Dermis blood vessel endothelial cell (primary cell): ENCODE results near the gene PELI1. TPM values are rescaled to one million over a fixed set of nuclear protein-coding genes. Genes with fewer than 3 reads are reported as not detected.
"Not testable (repeated sequence)": the region's sequence is repeated elsewhere in the genome, so short reads cannot be mapped to it uniquely, and the experiment has no call there.

ENCODE experiments used
- DNase-seq: peaks from one replicate; pipeline ENCODE4 v3.0.0; 2010
- total RNA-seq: library from RNA; depleted of rRNA; stranded (reverse); fragments of >200 nt; gene quantifications from 2 replicates; pipeline ENCODE4 v1.2.3, GENCODE V29; 2014

PELI1 gene
- total RNA-seq, 1 donor from 2014 or later = 48.8 TPM

DNA sequence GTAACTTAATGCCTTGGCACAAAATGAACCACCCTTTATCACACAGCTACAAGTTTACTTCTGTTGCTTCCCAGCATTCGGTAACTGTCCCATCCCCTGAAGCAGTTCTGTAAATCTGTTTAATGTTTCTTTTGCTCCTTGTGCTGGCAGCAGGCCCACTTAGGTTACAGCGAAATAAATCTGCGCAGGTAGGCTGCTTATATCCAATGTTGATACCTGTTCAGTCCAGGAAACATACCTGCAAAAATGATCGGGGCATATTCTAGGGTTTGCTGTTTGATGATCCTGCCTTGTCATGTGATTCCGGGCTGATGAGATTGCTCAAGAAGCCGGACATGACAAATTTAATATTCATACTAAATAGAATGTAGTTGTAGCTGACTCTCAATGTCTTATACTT lies 23.3 kb downstream of the PELI1 start:
- DNase-seq = no peak

DNA sequence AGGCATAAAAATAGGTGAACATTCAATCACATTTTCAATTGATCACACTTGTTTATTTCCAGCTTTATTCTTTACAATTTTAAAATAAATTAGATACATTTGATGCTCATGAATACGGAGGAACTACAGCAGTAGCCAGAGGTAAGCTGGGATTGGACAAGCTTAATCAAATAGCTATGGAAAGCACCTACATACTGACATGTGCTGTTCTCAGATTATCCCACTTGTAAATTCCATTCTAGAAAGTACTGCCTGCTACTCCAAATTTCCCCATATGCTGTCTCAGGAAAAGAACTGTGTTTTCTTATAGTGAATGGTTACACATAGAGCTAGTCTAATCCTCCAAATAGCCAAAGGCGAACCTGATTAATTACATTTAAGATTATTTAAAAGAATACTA lies 24.2 kb downstream of the PELI1 start:
- DNase-seq = no peak

DNA sequence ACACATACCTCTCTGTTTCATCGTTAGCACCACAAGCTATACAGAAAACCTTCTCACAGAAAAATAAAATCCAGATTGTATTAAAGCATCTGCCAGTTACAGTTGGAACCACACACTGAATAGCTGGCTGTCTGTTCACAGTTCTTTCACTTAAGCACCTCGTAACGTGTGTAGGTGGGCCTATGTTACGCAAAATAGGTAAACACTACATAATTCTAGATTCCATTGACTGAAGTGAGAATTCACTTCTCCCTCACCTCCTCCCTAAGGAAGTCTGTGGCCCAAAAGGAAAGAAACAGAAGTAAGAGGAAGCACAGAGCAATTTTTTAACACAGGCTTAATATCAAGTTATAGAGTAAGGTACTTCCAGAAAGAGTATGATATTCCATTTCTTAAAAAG lies 24.9 kb downstream of the PELI1 start:
- DNase-seq = no peak

DNA sequence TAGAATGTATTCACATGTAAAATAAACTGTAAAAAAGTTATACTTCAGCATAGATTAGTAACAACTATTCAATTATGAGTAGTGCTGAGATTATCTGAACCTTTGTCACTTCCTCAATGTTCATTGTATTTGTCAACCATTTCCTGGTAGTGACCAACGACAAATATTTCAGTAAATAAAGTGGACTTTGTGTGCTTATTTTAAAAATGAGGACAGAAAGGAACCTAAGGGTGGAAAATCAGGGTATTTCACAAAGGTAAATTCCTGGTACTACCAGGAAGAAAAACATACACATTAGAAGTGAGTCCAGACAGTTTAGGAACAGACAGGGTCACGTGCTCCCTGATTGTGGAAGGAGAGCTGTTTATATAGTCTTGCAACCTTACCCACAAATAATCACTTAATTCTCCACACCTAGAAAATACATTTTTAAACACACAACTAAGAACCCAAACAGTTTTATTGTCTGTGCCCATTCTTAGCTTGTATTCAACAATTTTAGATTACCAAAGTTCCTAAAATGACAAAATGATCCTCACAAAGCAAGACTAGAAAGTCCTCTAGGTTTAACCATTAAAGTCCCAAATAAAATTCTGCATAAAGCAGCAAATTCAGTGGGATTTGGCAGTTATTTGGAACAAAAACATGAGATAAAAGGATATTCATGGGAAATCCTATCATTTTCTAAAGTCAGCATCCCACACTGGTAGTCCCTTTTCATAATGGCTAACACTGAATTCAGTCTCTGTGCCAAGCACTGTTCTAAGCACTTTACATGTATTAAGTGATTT lies 28.2 kb downstream of the PELI1 start:
- peak; percentile 48 for DNase-seq

DNA sequence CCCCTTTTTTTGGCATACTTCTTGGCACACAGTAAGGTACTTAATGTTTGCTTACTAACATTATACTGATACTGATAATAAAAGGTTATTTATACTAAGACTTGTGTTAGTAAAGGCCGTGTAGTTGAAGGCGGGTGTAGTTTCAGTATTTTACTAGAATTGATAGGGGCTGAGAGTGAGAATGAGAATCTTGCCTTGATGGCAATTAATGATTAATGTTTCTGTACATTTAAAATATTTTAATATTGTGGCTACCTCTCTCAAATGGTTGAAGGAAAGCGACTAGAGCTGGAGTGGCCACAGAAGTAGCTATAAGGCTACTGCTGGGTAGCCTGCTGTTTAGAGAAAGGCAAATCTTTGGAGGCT lies 29.3 kb downstream of the PELI1 start:
- no peak for DNase-seq

DNA sequence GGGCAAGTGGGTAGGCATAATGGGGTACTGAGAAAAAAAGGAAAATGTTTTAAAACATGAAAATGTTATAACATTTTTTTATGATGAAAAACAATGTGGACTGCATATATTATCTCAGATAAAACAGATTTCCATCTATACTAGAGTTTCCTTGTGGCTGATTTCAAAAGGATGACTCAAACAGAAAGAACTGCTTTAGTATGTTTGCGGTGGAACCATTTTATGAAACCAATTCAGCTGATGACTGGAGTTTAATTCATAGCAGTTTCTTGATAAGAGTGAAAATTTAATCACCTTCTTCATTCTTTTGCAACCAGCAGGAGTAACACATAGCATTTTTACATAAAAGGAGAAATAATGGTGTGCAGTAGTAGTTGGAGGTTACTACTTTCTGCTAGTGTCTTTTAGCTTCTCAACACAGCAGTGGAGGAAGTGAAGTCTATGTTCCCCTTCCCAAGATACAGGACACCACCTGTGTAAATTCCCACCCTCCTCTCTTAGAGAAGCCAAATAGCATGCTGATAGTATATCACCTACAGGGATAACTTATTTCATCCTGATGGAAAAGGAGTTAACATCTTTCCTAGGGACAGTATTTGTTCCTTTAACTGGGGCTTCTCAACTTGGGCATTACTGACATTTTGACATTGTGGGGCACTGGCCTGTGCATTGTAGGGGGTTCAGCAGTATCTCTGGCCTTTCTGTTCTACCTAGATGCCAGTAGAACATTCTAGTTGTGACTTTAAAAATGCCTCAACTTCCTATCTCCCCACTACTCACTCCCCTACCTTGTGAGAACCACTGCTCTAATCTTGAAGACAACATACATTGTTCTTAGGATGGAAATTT lies 29.9 kb downstream of the PELI1 start:
- DNase-seq = peak; percentile 52

DNA sequence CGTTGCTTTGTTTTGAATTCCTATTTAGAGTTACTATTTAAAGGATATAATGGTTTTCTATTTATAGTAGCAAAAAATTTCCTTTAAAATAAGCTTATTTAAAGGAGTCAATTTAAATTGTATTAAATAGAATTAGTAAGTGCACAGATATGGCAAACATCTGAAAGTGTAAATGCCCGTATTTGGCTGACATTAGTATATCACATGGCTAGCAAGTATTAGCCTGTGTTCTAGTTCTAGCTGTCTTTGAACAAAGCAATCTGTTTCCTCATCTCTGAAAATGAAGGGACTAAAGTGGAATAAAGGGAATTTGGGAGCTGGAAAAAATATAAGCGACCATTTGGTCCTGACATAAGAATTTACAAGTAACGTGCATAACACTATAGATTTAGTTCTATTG lies 32.2 kb downstream of the PELI1 start:
- DNase-seq = no peak

DNA sequence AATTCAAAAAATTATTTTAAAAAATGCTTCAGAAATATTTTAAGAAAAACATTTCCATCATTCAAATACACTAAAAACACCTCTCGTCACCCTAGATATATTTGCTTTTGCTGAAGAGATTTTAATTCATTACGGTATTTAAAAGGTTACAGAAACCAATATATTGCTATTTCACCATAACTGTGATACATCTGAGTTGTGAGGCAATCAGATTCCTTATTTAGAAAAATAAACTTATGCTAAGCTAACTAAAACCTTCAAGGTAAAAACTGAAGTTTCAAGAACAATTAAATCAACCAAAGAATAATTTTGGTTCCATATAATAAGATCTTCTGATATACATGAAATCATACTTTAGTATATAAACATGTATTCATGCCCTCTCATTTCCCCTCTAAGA lies 32.8 kb downstream of the PELI1 start:
- no peak for DNase-seq

DNA sequence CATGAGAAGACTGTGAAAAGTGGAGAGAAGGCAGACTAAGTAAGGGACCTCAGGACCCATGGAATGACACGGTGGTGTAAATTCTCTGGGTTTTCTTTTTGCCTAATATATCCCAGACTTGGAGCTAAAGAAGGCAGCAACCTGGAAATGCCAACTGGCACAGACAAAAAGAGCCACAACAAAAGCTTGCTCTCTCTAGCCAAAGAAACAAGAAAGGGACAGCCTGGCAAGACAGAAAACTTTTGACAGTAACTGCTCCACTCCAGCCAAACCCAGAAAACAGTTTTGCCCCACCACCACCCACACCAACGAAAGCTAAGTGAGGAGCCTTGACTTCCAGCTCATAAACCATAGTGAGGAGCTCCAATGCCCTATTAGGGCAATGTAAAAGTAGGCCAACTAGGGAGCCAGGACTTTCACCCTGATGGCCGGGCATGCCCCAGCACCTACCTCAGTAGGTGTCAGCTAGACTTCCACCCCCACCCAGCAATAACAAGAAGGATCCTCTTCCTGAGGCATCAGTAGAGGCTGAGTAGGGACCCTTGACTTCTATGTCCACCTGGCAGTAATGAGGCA lies 35.5 kb downstream of the PELI1 start:
- no peak for DNase-seq

DNA sequence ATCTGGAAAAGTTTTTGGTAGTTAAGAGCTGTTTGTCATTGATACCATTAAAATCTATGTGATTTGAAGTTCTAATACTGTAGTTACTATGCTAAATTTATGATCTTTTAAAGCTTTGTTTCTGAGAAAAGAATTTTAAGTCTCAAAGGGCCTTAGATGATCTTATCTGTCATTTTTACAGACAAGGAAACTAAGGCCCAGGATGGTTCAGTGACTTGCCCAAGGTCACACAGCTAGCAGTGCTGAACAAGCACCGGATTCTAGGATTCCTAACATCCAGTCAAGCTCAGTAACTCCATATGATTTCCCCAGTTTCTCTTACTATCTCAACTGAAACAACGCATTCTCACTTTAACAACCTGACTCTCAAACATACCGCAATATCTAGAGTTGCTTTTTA lies 37.7 kb downstream of the PELI1 start:
- DNase-seq = no peak

DNA sequence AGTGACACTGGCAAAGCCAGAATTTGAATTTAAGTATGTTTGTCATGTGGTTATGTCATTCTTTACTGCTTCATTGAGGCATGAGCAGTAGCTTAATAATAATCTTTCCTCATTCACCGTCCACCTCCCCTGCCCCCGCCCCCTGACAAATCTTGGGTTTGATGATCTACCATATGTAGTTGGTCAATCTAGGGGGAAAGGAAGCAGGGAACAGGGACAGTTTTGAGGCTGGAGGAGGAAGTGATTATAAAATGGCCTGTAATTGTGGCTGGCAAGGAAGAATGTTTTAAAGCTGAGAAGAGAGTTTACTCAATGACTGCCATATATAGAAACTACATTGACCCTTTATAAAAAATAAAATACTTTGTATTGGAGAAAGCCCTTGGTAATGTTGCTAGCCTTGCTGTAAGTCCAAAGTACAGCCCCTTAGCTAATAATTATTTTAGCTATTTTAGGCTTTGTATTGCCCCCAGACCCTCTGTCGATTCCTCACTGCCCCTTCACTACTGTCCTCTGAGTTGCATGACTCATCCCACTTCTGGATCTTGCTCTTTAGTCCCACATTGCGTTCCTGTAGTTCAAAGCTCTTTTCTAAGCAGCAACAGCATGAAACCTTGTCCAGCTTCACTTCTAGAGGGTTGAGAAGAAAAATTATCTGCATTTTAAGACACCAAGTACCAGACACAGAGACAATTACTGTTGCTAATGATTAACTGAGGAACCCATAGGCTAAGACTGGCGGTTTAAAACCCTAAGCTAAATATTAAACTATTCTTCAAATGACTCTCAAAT lies 38.4 kb downstream of the PELI1 start:
- no peak for DNase-seq

DNA sequence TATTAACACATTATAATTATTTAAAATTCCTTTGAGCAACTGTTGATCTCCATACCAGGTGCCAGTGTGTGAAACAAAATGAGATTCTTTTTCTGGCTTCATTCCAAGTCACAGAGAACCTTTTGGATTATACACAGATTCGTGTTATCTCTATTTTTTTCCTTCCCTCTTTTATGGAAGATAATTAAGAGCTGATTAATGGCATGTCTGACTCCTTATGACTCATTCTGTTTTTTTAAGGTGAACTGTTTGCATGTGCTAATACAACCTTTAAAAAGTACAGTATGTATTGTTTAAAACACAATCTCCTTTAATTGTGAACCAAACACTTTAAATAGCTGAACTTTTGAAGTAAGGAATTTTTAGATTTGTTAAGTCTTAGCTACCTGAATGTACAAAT lies 39.3 kb downstream of the PELI1 start:
- DNase-seq = peak; percentile 37

DNA sequence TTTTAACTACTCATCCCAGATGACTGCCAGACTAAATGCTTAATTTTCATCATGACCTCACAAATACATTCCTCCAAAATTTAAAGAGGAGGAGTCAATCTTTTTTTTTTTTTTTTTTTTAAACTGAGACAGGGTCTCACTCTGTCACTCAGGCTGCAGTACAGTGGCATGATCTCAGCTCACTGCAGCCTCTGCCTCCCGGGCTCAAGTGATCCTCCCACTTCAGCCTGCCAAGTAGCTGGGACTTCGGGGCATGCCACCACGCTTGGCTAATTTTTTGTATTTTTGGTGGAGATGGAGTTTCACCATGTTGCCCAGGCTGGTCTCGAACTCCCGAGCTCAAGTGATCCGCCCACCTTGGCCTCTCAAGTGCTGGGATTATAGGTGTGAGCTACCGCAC lies 41.5 kb downstream of the PELI1 start:
- DNase-seq = not testable (repeated sequence)

DNA sequence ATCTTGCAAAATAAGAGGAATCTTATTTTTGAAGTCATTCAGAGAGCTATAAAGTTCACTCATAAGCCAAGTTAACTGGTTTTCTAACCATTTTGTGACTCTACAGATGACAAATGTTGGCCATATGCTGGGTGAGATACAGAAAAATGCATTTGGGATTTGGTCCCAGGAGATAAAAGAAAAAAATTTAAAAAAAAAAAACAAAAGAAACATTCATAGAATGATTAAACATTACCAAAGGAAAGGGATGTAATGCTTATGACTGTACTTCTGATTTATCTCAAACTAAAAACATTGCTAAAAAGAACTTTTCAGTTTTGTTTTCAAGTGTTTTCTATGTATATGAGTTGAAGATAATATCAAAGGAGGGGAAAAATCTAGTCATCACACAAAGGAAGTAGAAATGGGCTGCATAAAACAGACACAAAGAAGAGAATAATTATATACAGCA lies 43.1 kb downstream of the PELI1 start:
- DNase-seq = no peak

DNA sequence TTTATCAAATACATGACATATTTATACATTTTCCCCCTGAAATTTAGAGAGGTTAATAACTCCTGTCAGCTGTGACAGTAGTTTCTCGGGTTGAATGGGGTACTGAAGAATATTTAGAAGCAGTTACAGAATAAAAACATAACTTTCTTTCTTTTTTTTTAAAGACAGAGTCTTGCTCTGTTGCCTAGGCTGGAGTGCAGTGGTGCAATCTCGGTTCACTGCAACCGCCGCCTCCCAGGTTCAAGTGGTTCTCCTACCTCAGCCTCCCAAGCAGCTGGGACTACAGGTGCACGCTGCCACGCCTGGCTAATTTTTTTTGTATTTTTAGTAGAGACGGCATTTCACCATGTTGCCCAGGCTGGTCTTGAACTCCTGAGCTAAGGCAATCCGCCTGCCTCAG lies 43.6 kb downstream of the PELI1 start:
- not testable (repeated sequence) for DNase-seq

DNA sequence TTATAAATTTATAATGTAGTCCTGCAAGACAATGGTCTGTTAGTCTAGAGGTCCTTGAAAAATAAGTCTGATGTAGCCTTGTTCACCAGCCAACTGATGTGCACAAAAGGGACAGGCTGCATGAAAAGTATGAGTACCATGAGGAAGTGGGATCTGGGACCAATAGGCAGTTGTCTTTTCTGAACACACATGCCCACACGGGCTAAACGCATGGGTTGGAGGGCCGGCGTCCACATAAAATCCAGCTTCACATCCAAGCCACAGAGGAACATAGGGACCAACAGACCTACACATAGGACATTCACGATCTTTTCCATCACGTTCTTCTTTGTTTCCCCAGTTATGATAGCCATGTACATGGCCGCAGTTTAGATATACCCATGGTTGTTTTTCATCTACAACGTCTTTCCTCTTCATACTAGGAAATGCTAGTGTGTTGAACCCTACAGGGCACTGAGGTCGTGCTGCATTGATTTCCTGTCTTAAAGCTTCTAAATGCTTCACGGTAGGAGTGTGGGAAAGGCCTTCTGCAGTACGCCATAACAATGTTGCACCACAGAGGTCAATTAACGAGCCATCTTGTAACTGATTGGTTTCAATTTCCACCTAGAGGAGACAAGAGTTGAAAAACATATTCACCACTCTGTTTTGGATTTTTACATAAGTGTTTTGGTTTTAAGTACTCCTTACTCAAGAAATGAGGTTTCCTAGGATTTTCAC lies 49.4 kb downstream of the PELI1 start:
- no peak for DNase-seq

DNA sequence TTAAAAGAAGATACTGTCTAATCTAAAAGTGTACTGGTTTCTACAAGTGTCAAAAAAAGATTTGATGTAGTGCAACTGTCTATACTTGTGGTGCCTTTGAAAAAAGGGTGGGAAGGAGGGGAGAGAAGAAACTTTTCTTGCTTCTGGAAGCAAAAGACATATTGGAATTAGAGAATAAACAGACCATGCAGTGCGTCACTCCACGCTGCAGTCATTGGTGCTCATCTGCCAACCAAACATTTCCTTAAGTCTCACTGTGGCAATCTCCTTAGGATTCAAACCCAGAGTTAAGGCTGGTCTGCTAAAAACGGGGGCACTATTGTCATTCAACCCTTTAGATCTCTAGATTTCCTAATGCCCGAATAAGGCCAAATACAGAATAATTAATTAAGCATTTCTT lies 50.9 kb downstream of the PELI1 start:
- no peak for DNase-seq

DNA sequence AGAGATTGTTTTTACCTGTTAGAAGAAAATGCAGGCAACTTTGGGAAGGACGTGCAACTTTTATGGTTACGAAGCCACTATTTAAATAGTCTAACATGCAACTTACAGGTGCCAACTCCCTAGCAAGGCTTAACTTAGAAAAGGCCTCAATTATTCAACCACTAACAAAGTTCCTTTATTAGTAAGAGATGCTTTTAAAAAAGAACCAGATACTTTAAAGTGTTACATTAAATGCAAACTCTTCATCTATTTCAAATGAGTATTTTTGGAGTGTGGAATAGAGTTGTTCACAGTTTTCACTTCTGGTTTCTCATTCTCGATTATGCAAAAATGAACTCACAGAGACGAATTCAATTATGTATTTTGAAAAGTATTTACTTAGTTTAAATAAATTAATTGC lies 51.7 kb downstream of the PELI1 start:
- no peak for DNase-seq

DNA sequence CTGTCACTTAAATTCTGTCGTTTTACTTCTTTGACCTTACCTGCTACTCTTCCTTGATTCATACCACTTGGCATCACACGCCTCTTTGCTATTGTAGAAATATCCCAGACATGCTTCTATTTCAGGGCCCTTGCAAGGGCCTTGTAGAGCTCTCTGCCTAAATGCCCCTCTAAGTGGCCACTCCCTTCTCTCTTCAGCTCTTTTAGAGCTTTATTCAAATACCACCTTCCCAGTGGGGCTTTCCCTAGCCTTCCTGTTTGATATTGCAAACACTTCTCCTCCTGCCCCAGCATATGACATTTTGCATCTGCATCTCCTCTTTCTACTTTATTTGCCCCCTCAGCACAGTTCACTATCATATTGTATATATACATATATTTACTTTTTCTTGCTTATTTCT lies 54.0 kb downstream of the PELI1 start:
- no peak for DNase-seq

DNA sequence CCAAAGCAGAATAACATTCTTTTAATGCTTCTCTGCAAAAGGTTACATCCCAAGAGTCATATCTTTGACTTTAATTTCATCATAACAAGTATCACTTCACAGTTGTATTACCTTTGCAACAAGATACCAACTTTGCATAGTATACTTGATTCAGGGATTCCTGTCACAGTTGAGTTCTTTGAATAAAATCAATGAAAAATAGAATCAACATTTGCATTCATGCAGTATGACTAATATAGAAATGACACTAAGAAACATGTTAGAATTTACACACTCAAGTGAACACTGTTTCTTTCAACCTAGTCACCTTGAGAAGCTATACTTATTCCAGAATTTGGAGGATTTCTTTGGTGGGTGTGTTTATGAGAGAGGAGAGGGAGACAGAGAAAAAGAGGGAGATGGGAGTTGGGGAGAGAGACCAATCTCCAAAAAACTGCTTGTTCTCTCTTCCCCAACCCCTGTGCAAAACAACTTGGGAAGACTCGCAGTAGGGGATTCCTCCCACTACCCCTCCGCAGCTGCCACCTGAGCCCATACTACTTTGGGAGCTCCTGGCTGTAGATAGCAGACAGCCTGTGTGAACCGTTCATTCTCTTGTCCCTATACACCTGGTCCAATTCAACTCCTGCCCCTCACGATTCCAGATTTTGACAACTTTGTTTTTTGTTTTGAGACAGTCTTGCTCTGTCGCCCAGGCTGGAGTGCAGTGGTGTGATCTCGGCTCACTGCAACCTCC lies 57.7 kb downstream of the PELI1 start:
- DNase-seq = no peak

DNA sequence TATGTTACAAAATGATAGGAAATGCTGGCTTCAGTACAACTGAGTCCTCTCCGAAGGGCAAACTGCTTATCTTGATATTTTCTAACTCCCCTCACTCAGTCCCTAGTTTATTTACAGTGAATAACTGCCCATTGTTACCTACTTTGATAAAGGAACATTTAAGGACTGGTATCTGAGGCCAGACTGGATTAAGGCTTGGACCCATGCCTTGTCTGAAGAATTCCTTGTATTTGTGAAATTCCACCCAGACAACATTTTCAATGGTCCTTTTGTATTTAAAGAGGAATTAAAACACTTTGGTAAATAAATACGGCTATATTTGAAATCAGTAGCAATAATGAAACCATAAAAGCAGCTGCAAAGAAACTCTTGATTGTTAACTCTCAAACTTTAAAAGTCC lies 58.3 kb downstream of the PELI1 start:
- DNase-seq = no peak

DNA sequence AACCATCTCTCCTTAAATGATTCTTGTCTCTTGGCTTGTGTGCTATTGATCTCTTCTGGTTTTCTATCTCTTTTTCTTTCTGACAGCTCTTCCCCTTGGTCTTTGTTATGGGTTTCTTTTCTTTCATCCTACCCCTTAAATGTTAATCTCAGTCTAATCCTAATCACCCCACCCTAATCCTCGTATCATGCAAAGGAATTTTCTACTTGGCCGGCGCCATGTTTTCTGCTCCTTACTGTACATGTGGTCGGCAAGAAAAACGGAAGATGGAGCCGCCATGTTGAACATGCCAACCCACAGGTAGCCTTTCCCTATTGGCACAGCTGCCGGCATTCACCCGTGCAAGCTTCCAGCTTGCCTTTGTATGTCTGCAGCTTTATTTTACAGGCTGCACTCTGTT lies 63.2 kb downstream of the PELI1 start:
- no peak for DNase-seq
